MCF 10A (cell line): ENCODE measurements around the gene CELF4. TPM values are rescaled to one million over a fixed set of nuclear protein-coding genes. Genes with fewer than 3 reads are reported as not detected.

Experiments used
- BruUV-seq: library from RNA; stranded (reverse); fragments of 400-500 nt; replicated peaks from 2 replicates; lab custom pipeline; 2021; lab: Mats Ljungman, UMichigan
- CTCF ChIA-PET: fragments of 300-600 bp; sonication (Branson Sonifier 250); formaldehyde crosslinking; extraction: SDS; loops from one replicate; lab custom pipeline; 2021; ENCODE audit warnings: antibody characterized with exemption, inconsistent platforms; lab: Yijun Ruan, JAX
- POLR2A ChIA-PET: fragments of 300-600, 350-650 bp; sonication (Branson Sonifier 250); formaldehyde crosslinking; extraction: SDS; loops from one replicate; lab custom pipeline; 2020; ENCODE audit warnings: antibody characterized with exemption, inconsistent platforms; lab: Yijun Ruan, JAX
- DNase-seq: peaks from one replicate; pipeline ENCODE4 v3.0.0-alpha.2; 2018; ENCODE audit not compliant: unreplicated experiment
- H3K27ac Mint-ChIP-seq: one replicate; pipeline ENCODE4 v1.8.0; 2022; ENCODE audit warnings: mild to moderate bottlenecking, low read depth, mixed read lengths; ENCODE audit not compliant: unreplicated experiment
- H3K27me3 Mint-ChIP-seq: one replicate; pipeline ENCODE4 v1.8.0; 2022; ENCODE audit warnings: mixed read lengths; ENCODE audit not compliant: insufficient read depth, unreplicated experiment
- H3K36me3 Mint-ChIP-seq: one replicate; pipeline ENCODE4 v1.8.0; 2022; ENCODE audit warnings: mild to moderate bottlenecking, moderate library complexity, mixed read lengths; ENCODE audit not compliant: insufficient read depth, unreplicated experiment
- H3K4me1 Mint-ChIP-seq: one replicate; pipeline ENCODE4 v1.8.0; 2022; ENCODE audit warnings: mixed read lengths; ENCODE audit not compliant: insufficient read depth, unreplicated experiment
- H3K4me3 Mint-ChIP-seq: one replicate; pipeline ENCODE4 v1.8.0; 2022; ENCODE audit warnings: mild to moderate bottlenecking, moderate library complexity, mixed read lengths; ENCODE audit not compliant: unreplicated experiment
- H3K9me3 Mint-ChIP-seq: one replicate; pipeline ENCODE4 v1.8.0; 2022; ENCODE audit warnings: mixed read lengths; ENCODE audit not compliant: unreplicated experiment
- CTCF ChIP-seq: fragments of 200-600 bp; IDR thresholded peaks from one replicate; pipeline ENCODE4 v1.8.0; 2022; ENCODE audit warnings: antibody characterized with exemption, mild to moderate bottlenecking; ENCODE audit not compliant: unreplicated experiment
- intact Hi-C: fragments of 100-400 bp; cut with micrococcal nuclease; formaldehyde crosslinking; loops from 2 replicates; pipeline ENCODE4 v1.14.1; 2022
- total RNA-seq: library from RNA; stranded (reverse); gene quantifications from 2 replicates; pipeline ENCODE4 v1.2.3, GENCODE V29; 2022

CELF4 gene
- total RNA-seq, 1 experiment from 2014 or later = not detected

- ChIA-PET CTCF (interaction anchor here (0.8 kb wide), 1 partner anchor 16 kb away, joined by 3 read pairs; no protein-coding TSS in a partner anchor), POLR2A (no interaction called here)
- DNase-seq = no peak
- Mint-ChIP-seq H3K9me3 (peaks cover 7% of the 10 kb centered on the region), H3K4me1 (no peaks in the 10 kb centered on the region), H3K27ac (no peak overlapping the region), H3K36me3 (no peaks in the 10 kb centered on the region), H3K27me3 (no peaks in the 10 kb centered on the region), H3K4me3 (no peak overlapping the region)
- intact Hi-C loops = no loop called here
- no peak for TF ChIP-seq CTCF
- BruUV-seq = no TSS peak
These were observed 137.2 kb downstream of the CELF4 start for GRCh38 chr18:37428288-37428974.

GRCh38 chr18:37426586-37426985 lies 139.0 kb downstream of the CELF4 start:
- H3K27me3 Mint-ChIP-seq = no peaks in the 10 kb centered on the region
- no peaks in the 10 kb centered on the region for H3K4me1 Mint-ChIP-seq
- H3K36me3 Mint-ChIP-seq = no peaks in the 10 kb centered on the region
- DNase-seq = no peak
- ChIA-PET POLR2A (no interaction called here), CTCF (no interaction called here)
- no peak for TF ChIP-seq CTCF
- no peak overlapping the region for H3K27ac Mint-ChIP-seq
- no peak overlapping the region for H3K4me3 Mint-ChIP-seq
- H3K9me3 Mint-ChIP-seq = no peaks in the 10 kb centered on the region
- intact Hi-C loops = no loop called here
- BruUV-seq = no TSS peak

- POLR2A ChIA-PET = no interaction called here
- no peaks in the 10 kb centered on the region for H3K36me3 Mint-ChIP-seq
- H3K4me1 Mint-ChIP-seq = no peaks in the 10 kb centered on the region
- no peaks in the 10 kb centered on the region for H3K27me3 Mint-ChIP-seq
- H3K4me3 Mint-ChIP-seq = no peak overlapping the region
- intact Hi-C loops = no loop called here
- no TSS peak for BruUV-seq
- no peaks in the 10 kb centered on the region for H3K9me3 Mint-ChIP-seq
- TF ChIP-seq CTCF = no peak
- H3K27ac Mint-ChIP-seq = no peak overlapping the region
- CTCF ChIA-PET = interaction anchor here (1.4 kb wide), 1 partner anchor 22 kb away, joined by 4 read pairs; no protein-coding TSS in a partner anchor
- no peak for DNase-seq
These were observed 140.4 kb downstream of the CELF4 start for GRCh38 chr18:37425222-37425621.

- Mint-ChIP-seq H3K27ac (no peak overlapping the region), H3K9me3 (no peaks in the 10 kb centered on the region), H3K4me3 (no peak overlapping the region), H3K4me1 (no peaks in the 10 kb centered on the region), H3K36me3 (no peaks in the 10 kb centered on the region), H3K27me3 (no peaks in the 10 kb centered on the region)
- no TSS peak for BruUV-seq
- ChIA-PET CTCF (interaction anchor here (1.4 kb wide), 1 partner anchor 22 kb away, joined by 4 read pairs; no protein-coding TSS in a partner anchor), POLR2A (no interaction called here)
- intact Hi-C loops = no loop called here
- no peak for TF ChIP-seq CTCF
- no peak for DNase-seq
These were observed 141.1 kb downstream of the CELF4 start for GRCh38 chr18:37424507-37424906.
